ENCODE results near the gene PHETA1.

The PHETA1 gene

GRCh38 chr12:111410431-111411184 is 41.7 kb upstream of the PHETA1 start:
- Histone ChIP-seq H4K20me1 (ENCODE audit: insufficient read depth, low read length) (no peaks in the 10 kb centered on the region), H3K27ac (ENCODE audit: low read depth, low read length, poor library complexity, severe bottlenecking) (no peak overlapping the region), H3K4me3 (ENCODE audit: low read depth, low read length, poor library complexity, severe bottlenecking) (no peak overlapping the region), H3K9me2 (ENCODE audit: low read depth, low read length) (no peaks in the 10 kb centered on the region), H3K27me3 (ENCODE audit: insufficient read depth, low read length) (no peaks in the 10 kb centered on the region), H3K9ac (ENCODE audit: low read length) (no peak overlapping the region), H3K36me3 (ENCODE audit: insufficient read depth, low read length) (no peaks in the 10 kb centered on the region), H2AFZ (ENCODE audit: low read length) (no peak overlapping the region), H3K4me1 (ENCODE audit: insufficient read depth, low read length, severe bottlenecking) (peaks cover 12% of the 10 kb centered on the region), H3K79me2 (ENCODE audit: insufficient read depth, low read length) (no peaks in the 10 kb centered on the region), H3K9me3 (ENCODE audit: low read length) (no peaks in the 10 kb centered on the region), H3K4me2 (ENCODE audit: low read length) (no peak overlapping the region), H3F3A (ENCODE audit: insufficient read depth, low read length) (no peaks in the 10 kb centered on the region)
- TF ChIP-seq CTCF (IDR thresholded peaks at IDR 0.05; ENCODE audit: low read length) (no peak), EZH2 (IDR thresholded peaks at IDR 0.05; ENCODE audit: borderline replicate concordance, low read length) (no peak)

GRCh38 chr12:111409780-111410430 is 41.0 kb upstream of the PHETA1 start:
- TF ChIP-seq CTCF (IDR thresholded peaks at IDR 0.05; ENCODE audit: low read length) (no peak), EZH2 (IDR thresholded peaks at IDR 0.05; ENCODE audit: borderline replicate concordance, low read length) (no peak)
- no peak overlapping the region for H3K4me3 ChIP-seq (ENCODE audit: low read depth, low read length, poor library complexity, severe bottlenecking)
- no peaks in the 10 kb centered on the region for H3K36me3 ChIP-seq (ENCODE audit: insufficient read depth, low read length)
- H3K9me2 ChIP-seq (ENCODE audit: low read depth, low read length): no peaks in the 10 kb centered on the region
- H3K4me1 ChIP-seq (ENCODE audit: insufficient read depth, low read length, severe bottlenecking): peaks cover 15% of the 10 kb centered on the region
- no peaks in the 10 kb centered on the region for H3K79me2 ChIP-seq (ENCODE audit: insufficient read depth, low read length)
- H3F3A ChIP-seq (ENCODE audit: insufficient read depth, low read length): no peaks in the 10 kb centered on the region
- no peaks in the 10 kb centered on the region for H4K20me1 ChIP-seq (ENCODE audit: insufficient read depth, low read length)
- no peaks in the 10 kb centered on the region for H3K9me3 ChIP-seq (ENCODE audit: low read length)
- no peaks in the 10 kb centered on the region for H3K27me3 ChIP-seq (ENCODE audit: insufficient read depth, low read length)
- H2AFZ ChIP-seq (ENCODE audit: low read length): no peak overlapping the region
- no peak overlapping the region for H3K4me2 ChIP-seq (ENCODE audit: low read length)
- H3K27ac ChIP-seq (ENCODE audit: low read depth, low read length, poor library complexity, severe bottlenecking): no peak overlapping the region
- no peak overlapping the region for H3K9ac ChIP-seq (ENCODE audit: low read length)

GRCh38 chr12:111409403-111409779 is 40.5 kb upstream of the PHETA1 start:
- Histone ChIP-seq H3K4me2 (ENCODE audit: low read length) (no peak overlapping the region), H3K79me2 (ENCODE audit: insufficient read depth, low read length) (no peaks in the 10 kb centered on the region), H3F3A (ENCODE audit: insufficient read depth, low read length) (no peaks in the 10 kb centered on the region), H3K9me2 (ENCODE audit: low read depth, low read length) (no peaks in the 10 kb centered on the region), H4K20me1 (ENCODE audit: insufficient read depth, low read length) (no peaks in the 10 kb centered on the region), H3K9me3 (ENCODE audit: low read length) (no peaks in the 10 kb centered on the region), H3K4me3 (ENCODE audit: low read depth, low read length, poor library complexity, severe bottlenecking) (no peak overlapping the region), H3K27me3 (ENCODE audit: insufficient read depth, low read length) (no peaks in the 10 kb centered on the region), H3K4me1 (ENCODE audit: insufficient read depth, low read length, severe bottlenecking) (peaks cover 20% of the 10 kb centered on the region), H3K27ac (ENCODE audit: low read depth, low read length, poor library complexity, severe bottlenecking) (no peak overlapping the region), H3K9ac (ENCODE audit: low read length) (no peak overlapping the region), H3K36me3 (ENCODE audit: insufficient read depth, low read length) (no peaks in the 10 kb centered on the region), H2AFZ (ENCODE audit: low read length) (no peak overlapping the region)
- no peak for TF ChIP-seq CTCF (IDR thresholded peaks at IDR 0.05; ENCODE audit: low read length)
- no peak for TF ChIP-seq EZH2 (IDR thresholded peaks at IDR 0.05; ENCODE audit: borderline replicate concordance, low read length)
